NCI-H2029 (cell line): ENCODE results near the gene IMPA2.

Experiments used
- DNase-seq: peaks from one replicate; lab custom pipeline; 2025; lab: John Stamatoyannopoulos, UW

The IMPA2 gene

DNA sequence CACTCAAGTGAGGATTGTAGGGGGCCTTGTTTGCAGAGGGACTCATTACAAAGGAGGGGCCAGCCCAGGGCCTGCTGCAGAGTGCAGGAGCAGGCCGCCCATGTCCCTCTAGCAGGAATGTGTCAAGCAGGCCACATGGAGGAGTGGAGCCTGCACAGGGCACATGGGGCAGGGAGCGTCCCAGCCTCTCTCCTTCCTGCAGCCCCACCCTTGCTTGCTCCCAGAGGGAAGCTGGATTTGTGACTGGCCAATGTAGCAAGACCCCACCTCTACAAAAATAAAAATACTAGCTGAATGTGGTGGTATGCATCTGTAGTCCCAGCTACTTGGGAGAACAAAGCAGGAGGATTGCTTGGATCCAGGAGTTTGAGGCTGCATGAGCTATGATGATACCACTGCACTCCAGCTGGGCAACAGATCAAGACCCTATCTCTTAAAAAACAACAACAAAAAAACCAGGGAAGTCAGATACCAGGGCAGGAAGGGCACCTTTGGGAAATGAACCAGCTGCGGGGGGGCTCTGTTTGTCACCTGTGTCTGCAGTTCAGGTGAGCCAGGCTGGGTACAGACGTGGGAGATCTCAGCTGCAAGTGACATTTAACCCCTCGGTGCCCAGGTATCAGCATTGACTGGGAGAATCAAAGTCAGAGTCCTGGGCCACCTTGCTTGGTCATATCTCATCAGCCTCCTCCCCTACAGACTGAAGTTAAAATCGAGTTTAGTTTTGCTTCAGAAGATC, 27.7 kb downstream of the IMPA2 start:
- DNase-seq = no peak

DNA sequence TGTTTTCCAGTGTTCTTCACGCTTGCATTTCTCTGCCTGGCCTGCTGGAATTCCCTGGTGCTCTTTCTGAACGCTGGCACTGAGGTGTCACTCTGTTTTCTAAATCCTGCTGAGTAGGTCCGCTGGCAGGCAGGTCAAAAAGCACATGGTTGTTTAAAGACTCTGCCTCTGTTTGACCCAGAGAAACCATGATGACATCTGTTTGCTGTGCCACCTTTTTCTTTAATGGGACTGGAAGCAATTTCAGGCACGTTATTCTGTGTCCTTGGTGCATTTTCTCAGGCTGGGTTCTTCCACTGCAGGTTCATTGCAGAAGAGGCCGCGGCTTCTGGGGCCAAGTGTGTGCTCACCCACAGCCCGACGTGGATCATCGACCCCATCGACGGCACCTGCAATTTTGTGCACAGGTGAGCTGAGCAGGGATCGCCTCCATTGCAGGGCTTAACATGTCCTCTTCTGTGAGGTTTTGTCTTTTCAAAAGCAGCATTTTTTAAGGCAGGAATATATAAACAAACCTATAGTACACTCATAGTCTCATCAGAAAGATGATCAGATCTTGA, 28.4 kb downstream of the IMPA2 start:
- DNase-seq = no peak

DNA sequence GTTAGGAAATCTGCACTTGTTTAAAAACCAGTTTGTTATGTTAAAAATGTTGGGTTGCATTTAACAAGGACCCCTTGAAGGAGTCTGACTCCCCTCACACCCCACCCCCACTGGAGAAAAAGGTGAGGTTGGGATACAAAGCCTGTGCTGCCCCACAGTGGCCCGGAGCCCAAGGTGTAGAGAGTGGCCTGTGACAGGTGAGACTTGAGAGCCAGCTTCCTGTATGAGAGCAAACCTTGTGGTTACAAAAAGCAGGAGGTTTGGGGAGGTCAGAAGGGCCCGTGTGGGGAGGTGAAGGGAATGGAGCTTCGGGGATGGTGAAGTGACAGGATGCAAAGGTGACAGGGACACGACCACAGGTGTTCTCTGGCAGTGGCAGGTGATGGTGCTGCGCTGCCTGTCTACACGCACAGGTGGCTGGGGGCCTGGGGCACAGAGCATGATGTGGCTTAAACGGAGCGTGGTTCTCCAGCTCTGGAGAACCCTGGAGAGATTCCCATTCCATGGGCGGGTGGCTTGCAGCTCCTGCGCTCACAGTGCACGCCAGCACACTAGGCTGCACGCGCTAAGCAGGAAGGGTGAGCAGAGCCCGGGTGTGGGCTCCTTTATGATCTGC, 29.0 kb downstream of the IMPA2 start:
- DNase-seq = peak; percentile 66

DNA sequence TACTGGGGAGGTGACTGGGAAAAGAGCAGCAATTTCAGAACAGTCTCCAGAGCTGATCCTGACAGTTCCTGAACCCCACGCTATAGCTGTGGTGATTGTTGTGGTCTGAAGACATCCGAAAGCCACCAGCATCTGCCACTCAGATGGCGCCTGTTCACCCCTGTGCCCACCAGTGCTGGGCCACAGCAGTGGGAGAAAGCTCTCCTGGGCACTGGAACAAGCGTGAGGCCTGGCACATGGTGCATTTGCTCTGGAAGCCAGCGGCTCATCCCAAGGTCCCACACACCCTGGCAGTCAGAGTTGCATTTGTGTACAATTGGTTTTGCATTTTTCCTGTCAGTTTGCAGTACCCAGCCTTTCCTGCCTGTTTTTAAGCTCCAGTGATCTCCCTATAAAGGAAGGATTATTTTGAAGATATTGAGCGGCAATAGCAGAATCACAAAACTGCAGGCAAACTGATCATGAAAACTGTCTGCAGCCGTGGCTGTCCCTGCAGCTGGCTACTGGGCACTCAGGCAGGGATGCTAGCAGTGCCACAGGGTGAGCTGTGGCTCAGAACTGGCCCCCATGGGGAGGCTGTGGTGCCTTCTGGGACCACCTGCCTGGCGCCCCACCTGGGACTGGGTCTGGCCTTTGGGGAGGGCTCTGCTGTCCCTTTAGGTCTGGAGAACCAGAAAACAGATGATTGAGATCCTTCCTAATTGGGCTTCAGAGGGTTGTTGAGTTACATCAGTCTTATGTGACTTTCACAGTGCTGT, 30.1 kb downstream of the IMPA2 start:
- no peak for DNase-seq

DNA sequence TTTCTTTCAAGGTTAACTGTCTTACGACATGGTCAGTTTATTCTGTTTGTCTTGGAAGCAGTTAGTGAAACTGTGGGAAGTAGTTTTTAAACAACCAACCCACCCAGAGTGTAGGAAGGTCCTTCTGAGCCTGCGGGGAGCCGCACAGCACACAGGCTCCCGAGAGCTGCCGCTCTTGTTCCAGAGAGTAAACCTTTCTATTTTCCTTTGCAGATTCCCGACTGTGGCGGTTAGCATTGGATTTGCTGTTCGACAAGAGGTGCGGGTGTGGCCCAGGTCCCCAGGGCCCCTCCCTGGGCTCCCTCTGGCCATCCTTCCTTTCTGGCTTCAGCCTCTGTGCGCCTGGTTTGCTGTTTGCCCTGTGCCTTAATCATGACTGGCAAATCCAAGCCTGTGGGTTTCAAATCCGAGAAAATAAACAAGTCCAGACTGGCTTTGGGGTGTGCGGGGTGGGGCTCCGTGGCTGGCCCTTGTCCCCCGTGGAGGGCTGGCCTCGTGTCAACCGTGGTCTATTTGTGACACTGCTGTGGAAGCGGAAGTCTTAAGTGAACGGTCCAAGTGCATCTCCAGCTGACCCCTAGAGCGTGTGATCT, 30.7 kb downstream of the IMPA2 start:
- no peak for DNase-seq

DNA sequence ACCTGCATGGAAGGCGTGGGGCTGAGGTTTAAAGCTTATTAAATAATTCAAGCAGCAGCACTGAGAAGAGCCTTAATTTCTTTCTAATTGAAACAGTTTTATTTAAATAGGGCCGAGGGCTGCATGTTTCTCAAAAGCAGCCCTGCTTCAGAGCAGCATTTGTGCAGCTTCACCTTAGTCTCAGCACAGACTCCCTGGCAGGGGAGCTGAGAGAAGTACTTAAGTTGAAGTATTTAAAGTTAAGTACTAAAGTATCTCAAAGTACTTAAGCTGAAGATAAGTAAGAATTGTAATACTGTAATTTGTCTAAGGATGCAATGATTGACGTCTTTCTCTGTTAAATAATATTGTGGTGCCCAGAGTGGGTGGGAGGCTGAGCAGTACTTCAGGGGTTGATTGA, 31.4 kb downstream of the IMPA2 start:
- DNase-seq = no peak

DNA sequence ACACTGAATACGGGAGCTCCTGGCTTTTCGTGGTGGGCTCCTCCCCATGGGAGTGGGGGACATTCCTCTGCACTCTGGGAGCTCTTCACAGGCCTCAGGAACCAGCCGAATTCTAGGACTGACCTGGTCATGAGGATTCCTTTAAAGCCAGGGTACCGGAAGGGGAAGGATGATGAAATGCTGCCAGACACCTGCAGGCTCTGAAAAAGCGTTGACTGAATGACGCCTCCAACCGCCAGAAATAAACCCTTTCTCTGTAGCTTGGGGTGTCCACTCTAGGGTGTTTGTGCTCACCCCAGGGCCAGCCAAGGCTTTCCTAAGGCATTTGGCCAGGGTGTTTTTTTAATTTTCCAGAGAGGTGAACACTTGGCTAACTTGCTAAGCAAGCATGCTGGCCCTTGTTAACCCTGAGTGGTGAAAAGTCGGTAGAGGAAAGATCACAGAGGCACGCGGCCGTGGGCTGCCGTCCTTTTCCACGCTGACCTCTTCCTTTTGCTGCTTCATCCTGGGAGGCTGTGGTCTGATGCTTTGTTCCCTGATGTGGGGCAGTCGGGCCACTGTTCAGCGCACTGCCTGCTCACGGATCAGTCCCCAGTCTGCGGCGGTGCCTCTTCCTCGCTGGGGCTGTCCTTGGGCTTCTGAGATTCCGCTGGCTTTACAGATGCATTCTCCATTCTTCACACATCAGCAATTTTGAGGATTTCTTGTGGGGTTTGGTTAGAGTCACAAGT, 32.0 kb downstream of the IMPA2 start:
- DNase-seq = no peak

DNA sequence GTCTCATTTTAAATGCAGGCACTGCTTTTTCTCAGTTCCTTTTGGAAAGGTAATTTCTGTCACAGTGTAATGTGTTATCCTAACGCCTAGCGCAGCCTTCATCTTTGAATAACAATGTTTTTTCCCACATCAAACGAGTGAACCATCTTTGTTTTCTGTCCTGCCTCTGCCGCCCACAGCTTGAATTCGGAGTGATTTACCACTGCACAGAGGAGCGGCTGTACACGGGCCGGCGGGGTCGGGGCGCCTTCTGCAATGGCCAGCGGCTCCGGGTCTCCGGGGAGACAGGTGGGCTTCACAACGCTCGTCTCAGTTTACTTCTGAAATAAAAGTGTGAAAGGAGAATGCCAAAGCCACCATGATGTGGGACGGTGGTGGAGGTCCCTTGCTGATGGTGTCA, 32.8 kb downstream of the IMPA2 start:
- no peak for DNase-seq

DNA sequence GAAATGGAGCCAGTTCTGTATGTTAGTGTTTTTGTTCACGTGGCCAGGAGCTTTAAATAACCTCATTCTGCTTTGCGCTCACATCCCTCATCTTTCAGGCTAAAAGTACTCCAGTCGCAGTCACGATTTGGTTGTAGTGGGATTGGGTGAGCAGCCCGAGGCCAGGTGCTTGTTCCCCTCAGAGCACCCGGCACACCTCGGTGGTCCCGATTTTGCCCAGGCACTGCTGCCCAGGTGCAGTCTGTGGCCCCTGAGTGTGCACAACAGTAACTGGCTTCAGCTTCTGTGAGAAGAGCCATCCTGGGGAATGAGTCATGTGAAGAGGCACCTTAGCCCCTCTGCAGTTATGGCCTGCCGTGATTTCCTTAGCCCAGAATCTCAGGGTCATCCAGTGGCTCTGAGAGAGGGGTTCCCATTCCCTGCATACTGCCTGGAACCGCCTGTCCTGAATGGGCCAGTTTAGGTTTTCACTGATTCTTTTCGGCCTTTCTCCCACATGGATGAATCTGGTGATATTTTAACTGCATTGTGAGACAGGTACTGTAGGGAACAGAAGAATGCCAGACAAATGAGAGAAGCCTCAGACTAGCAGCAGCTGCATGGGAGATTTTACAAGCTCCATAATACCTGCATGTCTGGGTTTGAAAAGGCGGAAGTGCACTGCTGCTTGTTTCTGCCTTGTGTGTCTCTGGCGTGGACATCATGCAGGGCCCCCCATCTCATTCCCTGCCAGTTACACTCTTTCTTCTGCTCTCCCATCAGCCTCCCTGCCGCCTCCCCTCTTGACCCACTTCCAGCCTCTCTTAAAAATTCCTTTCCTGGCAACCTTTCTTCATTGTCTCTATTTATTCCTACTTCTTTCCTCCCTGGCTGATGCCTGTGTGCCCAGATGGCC, 33.5 kb downstream of the IMPA2 start:
- no peak for DNase-seq

DNA sequence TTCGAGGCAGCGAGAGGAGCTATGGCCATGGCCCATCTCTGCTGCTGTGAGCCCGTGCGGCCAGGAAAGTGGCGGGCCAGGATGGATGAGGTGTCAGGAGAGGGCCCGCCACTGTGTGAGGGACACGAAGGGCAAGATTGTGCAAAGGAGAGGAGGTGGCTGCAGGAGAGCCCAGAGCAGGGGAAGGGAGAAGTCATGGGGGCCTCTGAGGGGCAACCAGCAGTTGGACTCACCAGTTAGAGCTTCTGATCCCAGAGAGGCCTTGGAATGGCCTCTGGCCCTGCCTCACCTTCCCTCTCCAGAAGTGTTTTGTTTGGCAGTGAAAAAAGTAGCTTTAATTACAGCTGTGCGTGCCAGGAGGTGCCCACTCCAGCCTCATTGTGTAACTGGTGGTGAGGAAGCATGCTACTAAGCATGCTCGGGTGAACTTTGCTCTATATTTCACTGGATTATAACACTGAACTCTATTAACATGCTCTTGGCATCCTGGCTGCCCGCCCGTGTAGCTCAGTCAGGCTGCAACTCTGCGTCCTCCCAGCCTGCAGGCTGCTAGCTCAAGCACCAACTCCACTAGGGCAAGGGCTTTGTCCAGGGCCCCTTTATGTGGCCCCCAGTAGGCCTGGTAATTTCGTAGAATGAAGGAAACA, 34.2 kb downstream of the IMPA2 start:
- DNase-seq = peak; percentile 85

DNA sequence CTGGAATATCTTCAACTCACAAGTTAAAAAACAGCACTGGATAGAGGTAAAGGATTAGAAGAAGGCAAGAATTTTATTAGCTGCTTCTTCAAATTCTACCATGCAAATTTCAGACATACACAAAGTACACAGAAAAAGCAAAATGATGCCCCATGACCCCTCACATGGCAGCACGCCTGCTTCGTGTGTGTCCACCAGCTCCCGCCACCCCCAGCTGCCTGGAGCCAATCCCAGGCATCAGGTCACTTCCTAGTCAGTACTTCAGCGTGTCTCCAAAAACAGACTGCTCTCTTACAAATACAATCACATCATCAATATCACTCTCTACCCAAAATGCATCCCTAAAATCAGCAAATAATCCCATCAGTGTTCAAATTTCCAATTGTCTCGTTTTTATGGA, 35.8 kb downstream of the IMPA2 start:
- DNase-seq = no peak

DNA sequence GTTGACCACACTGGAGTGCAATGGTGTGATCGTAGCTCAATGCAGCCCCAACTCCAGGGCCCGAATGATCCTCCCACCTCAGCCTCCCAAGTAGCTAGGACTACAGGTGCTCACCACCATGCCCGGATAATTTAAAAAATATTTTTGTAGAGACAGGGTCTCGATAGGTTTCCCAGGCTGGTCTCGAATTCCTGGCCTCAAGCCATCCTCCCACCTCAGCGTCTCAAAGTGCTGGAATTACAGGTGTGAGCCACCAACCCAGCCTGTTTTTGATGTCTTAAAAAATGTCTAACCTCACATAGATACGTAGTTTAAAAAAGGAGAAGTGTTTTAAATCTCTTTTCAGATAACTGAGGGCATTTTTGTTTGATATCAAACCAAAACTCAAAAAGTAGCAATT, 37.6 kb downstream of the IMPA2 start:
- DNase-seq = no peak

DNA sequence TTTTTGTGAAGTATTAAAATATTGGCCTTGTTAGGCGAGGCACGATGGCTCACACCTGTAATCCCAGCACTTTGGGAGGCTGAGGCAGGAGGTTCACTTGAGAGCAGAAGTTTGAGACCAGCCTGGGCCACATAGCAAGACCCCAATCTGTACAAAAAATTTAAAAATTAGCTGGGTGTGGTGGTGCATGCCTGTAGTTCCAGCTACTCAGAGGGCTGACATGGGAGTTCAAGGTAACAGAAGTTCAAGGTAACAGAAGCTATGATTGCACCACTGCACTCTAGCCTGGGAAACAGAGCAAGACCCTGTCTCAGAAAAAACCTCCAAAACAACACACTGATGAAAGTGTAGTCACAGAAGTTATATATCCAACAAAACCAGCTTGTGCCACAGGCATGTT, 39.8 kb downstream of the IMPA2 start:
- DNase-seq = no peak

DNA sequence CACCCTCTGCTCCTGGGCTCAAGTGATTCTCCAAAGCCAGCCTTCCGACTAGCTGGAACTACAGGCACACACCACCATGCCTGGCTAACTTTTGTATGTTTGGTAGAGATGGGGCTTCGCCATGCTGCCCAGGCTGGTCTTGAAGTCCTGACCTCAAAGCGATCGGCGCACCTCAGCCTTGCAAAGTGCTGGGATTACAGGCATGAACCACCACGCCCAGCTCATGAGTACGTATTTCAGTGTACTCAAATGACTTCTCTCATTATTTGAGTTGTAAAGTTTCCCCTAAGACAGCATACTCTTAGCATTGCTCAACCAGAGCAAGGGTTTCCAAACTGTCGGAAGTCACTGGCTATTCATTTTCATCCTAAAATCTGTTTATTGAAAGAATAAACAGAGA, 40.3 kb downstream of the IMPA2 start:
- DNase-seq = no peak

DNA sequence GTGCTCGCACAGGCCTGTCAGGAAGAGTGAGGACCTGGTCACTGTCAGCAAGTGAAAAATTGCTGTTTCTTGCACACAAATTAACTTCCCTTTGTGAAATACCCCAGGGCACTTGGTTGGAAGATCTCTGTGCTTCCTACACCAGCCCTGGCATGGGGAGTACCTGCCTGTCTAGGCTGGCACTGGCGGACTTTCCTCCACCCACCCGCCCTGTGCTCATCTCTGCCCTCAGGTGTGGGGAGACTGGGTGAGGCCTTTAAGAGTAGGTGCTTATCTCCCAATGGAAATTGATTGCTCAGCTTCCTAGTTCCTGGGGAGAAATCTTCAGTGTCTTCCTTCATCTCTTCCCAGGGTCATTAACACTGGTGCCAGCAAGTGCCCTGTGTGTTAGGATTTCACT, 42.1 kb downstream of the IMPA2 start:
- no peak for DNase-seq

DNA sequence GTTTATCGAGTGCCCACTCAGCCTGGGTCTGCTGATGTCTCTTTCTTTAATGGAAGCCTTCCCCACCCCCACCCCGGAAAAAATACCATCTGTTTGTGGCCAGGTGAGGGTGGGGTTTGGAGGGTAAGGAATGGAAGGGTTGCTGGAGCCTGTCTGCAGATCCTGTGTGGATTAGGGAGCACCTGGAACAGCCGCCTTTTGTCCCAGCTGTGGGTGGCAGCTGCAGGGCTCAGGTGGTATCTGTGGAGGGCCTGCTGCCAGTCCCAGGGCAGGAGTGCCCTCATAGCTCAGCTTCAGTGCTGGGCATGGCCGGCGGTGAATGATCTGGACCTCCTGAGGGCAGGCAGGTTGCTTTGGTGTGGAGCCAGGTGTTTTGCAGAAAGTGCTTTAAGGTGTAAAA, 45.3 kb downstream of the IMPA2 start:
- DNase-seq = peak; percentile 40

DNA sequence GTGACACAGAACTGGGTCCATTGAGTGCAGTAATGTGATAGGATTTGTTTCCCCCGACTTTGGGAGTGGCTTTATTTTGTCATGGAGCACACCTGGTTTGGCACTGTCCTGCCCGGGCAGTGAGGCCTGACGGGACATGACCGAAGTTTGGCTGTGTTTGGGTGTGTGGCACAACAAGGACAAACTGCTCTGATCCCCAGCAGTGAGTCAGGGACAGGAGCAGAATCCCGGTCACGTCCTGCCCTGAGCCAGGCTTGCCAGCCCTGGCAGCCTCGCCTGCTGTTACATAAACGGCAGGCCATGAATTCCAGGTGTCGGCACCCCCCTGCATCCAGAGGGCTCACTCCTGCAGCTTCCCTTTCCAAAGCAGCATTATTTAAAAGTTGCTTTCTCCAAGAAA, 45.7 kb downstream of the IMPA2 start:
- DNase-seq = no peak

DNA sequence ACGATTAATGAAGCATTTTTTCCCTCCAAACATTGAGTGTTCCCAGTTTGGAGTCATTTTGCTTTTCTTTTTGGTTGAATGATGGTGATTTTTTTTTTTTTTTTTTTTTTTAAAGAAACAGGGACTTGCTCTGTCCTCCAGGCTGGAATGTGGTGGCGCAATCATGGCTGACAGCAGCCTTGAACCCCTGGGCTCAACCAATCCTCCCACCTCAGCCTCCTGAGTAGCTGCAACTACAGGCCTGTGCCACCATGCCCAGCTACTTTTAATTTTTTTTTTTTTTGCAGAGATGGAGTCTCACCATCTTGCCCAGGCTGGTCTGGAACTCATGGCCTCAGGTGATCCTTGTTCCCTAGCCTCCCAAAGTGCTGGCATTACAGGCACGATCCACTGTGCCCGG, 46.2 kb downstream of the IMPA2 start:
- DNase-seq = no peak

DNA sequence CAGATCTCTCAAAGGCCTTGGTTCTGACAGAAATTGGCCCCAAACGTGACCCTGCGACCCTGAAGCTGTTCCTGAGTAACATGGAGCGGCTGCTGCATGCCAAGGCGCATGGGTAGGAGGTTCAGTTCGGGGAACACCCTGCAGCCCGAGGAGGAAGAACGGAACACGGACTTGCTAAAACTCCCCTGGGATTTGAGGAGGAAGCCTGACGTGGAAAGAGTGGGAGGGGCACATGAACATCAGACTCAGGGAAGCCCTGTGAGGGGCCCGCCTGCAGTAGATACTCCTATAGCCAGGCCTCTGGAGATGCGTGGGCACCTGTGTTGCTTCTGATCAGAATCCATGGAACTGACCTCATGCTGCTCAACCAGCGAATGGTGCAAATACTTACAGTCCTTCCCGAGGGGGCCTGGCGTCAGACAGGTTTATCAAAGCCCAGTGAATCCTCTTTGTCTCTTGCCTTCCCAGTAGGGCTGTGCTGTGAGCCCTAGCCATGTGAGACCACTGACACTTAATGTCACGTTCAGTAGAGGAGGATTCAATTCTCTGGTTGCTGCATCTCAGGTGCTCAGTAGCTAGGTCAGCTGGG, 46.8 kb downstream of the IMPA2 start:
- no peak for DNase-seq

DNA sequence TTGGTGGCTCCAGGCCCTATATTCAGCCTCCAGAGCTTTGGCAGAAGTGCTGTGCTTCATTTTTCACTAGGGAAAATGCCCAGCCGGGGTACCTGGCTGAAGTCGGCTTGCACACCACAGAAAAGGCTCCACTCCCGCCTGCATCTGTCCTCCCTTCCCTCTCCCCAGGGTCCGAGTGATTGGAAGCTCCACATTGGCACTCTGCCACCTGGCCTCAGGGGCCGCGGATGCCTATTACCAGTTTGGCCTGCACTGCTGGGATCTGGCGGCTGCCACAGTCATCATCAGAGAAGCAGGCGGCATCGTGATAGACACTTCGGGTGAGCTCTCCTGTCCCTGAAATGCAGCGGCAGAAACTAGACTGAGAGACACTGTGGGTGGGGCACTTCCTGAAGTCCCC, 47.4 kb downstream of the IMPA2 start:
- DNase-seq = no peak
